ENCODE results near the gene FBXL12. TPM values are rescaled to one million over a fixed set of nuclear protein-coding genes. Genes with fewer than 3 reads are reported as not detected.
"Not testable (repeated sequence)": the region's sequence is repeated elsewhere in the genome, so short reads cannot be mapped to it uniquely, and the experiment has no call there.

Gene FBXL12, protein sequence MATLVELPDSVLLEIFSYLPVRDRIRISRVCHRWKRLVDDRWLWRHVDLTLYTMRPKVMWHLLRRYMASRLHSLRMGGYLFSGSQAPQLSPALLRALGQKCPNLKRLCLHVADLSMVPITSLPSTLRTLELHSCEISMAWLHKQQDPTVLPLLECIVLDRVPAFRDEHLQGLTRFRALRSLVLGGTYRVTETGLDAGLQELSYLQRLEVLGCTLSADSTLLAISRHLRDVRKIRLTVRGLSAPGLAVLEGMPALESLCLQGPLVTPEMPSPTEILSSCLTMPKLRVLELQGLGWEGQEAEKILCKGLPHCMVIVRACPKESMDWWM
- total RNA-seq: 28.2 TPM

DNA sequence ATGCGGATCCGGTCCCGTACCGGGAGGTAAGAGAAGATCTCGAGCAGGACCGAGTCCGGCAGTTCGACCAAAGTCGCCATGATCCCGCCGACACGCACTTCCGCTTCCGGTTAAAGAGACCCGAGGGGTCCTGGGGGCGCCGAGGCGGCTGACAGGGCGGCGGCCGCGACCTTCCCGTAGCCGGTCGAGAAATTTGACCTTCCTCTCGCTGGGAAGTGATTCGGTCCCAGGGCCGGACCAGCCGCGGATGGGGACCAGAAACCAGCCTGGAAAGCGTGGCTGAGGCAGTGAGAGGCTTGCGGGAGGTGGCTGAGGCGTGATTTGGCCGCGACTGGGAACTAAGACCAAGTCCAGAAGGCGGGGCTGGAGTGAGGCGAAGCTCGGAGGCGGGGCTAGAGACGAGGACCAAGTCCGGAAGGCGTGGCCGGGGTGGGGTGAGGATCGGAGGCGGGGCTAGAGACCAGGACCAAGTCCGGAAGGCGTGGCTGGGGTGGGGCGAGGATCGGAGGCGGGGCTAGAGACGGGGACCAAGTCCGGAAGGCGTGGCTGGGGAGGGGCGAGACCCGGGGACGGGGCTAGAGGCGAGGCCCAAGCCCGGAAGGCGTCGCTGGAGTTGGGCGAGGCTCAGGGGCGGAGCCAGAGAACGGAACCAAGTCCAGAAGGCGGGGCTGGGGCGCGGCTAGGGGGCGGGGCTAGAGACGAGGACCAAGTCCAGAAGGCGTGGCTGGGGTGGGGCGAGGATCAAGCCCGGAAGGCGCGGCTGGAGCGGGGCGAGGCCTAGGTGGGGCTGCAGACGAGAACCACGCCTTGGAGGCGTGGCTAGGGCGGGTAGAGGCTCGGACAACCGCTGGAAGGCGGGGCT lies at the start of gene FBXL12:
Gene FBXL12 (minus strand): TSS at position 346 of the 862 bp plus-strand sequence. CDS start 266 bp downstream, at position 80.
- peak; percentile 100 for DNase-seq (ENCODE audit: low spot score)

DNA sequence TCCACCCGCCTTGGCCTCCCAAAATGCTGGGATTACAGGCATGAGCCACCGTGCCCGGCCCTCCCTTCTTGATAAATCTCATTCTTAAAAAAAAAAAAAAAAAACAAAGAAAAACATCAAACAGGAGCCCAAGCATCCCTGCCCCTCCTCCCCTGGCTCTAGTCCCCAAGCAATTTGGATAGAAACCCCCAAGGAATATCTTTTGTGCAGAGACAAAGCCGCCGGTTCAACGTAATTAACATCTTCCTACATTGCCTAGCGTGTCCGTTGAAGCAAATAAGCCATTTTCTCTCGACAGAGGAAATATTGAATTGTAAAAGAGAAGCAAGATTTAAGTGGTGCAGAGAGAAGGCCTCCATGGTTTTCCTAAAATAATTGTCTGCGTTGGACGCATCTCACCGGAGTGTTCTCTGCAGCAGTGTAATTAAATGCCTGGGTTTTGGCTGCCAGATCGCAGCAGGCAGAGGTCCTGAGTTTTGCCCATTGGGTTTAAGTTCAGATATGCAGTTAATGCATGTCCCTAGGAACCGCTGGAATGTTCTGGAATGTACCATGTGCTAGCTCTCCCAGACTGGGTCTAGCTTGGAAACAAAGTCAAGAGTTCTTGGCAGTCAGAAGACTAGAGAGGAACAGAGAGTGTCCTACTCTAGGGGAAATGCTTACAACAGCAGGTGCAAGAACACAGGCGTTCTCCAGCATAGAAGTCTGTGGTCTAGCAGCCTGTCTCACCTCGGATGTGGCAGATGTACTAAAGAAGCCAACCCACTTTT lies 47.0 kb upstream of the FBXL12 start:
- no peak for DNase-seq (ENCODE audit: low spot score)

DNA sequence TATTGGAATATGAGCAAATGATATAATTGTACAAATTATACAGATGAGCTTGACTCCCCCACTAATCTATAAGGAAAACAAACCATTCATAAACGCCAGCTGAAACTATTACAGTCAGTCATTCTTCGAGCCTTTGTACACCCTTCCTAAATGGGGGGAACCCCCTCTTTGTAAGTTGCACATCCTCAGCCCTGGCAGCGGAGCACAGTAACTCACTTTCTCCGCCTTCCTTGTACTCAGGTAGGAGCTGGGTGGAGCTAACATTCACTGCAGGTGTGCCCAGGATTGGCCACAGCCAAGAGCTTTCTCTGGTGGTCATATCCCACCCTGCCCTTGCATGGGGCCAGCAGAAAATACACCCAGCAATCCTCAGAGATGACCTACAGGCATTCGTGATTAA lies 44.9 kb upstream of the FBXL12 start:
- DNase-seq (ENCODE audit: low spot score): no peak

- no peak for DNase-seq (ENCODE audit: low spot score)
These were observed 44.1 kb upstream of the FBXL12 start for GRCh38 chr19:9862938-9863337.

- no peak for DNase-seq (ENCODE audit: low spot score)
These were observed 42.6 kb upstream of the FBXL12 start for GRCh38 chr19:9861503-9861902.

- no peak for DNase-seq (ENCODE audit: low spot score)
These were observed 41.5 kb upstream of the FBXL12 start for GRCh38 chr19:9860407-9860806.

GRCh38 chr19:9858766-9859165 lies 39.9 kb upstream of the FBXL12 start:
- no peak for DNase-seq (ENCODE audit: low spot score)

DNA sequence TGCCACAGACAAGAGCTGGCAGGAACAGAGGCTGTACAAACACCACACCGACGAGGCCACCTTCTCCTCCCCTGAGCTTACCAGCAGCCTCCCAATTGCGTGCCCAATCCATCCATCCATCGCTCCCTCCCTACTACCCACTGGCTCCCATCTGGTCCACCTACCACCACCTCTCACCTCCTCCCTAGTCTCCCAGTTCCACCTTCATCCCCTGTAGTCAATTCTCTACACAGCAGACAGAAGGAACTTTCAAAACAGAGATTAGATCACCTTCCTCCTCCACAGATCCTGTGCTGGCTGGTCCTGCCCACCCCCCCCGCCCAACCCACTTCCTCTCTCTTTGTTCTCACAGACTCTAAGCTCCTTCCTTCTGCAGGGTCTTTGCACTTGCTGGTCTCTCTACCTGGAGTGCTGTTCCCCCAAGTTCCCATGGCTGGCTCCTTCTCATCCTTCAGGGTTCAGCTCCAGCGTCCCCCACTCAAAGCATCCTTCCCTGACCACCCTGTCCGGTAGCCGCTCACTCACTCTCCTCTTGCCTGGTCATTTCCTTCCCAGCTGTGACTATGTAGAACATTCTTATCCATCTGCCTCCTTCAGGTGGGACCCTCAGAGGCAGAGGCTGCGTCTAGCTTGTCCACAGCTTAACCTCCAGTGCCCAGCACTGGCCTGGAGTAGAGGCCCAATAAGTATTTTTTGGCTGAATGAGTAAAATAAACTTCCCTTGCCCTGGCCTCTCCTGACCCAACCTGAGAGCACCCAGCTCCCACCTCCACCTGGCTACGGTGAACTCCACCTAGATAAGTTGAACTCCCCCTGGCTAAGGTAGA lies 39.3 kb upstream of the FBXL12 start:
- no peak for DNase-seq (ENCODE audit: low spot score)

DNA sequence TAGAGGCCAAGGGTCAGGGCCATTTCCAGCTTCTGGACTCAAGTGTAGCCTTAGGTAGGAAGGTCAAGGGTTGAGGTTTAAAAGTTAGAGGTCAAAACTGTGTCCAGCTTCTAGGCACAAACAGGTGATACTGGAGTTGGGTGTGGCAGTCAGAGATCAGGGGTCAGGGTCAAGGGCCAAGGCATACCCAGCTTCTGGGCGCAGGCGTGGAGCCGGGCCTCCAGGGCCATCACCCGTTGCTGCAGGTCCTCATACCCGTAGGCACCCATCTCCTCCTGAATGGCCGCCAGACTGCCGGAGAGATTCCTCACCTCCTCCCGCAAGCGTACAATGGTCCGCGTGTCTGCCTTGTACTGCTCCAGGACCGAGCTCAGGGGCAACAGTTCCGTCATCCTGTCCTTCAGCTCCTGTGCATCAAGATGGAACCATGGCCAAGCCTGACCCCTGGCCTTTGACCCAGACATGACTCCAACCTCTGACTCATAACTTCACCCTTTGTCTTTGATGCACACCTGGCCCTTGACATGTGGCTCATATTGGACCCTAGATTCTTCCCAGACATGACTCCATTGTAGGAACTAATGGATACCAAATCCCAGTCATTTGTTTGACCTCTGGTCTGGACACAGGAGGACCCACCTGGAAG lies 38.3 kb upstream of the FBXL12 start:
- DNase-seq (ENCODE audit: low spot score): no peak

DNA sequence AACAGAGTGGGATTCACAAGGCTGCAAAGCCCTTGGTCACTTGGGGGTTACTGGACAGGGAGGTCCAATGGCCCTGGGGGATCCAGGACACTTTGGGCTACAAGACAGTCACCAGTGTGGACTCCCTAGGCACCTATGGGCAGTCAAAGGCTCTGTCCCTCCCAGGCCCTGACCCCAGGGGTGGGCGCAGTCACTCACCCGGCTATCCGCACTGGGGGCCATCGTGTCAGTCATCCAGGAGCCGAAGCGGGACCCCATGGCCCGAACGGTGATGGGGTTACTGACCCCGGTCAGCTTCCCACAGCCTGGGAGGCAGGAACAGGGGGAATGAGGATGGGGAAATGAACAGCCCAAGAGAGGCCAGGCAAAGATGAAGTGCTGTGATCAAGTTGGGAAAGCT lies 37.7 kb upstream of the FBXL12 start:
- no peak for DNase-seq (ENCODE audit: low spot score)

DNA sequence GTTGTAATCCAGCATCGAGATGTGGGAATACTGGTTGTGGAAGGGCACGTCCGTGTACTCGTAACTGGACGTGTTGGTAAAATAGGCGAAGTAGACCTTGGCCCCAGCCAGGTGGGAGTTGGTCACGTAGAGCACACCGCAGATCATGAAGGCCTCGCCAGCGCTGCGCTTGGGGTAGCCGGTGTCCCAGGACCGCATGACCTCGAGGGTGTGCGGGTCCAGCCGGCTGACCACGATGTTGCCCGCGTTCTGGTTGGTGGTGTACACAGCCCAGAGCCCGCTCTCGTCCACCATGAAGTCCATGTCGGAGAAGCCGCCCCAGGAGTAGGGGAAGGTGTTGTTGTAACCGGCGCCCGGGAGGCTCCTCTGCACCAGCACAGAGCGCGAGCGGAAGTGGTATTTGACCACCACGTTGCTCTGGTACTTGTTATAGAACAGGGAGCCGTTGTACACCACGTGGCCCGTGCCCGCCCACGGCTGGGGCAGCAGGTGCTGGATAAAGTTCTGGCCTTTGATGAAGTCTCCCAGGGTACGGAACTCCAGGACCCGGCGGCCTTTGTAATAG lies 35.5 kb upstream of the FBXL12 start:
- DNase-seq (ENCODE audit: low spot score): no peak

DNA sequence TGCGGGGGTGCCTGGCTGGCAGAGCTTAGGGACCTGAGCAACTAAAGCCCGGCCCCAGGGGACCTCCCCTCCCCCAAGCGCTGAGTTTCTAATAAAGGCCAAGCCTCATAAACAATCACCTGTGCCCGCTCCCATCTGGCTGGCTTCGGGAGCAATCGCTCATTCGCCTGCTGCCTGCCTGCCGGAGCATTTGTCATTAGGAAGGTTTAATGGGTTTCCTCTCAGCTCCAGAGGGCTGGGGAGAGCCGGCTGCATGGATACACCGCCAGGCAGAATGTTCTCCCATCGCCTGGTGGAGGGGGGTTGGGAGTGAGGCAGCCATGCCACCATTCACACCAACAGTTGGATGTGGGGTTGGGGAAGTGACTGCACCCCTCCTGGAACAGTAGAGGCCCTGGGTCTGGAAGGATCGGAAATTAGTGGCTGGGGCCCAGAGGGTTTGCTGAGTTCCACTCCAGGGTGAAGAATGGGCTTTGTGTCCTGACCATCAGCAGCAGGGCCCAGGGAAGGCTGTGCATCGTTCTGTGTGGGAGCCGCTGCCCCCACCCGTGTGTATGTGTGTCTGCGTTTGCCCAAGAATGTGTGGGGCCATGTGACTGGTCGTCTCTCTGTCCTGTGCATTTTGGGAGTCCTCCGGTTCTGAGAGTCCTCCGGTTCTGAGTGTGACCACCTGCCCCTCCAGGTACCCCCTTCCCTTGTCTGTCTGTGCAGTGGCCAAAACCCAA lies 31.5 kb upstream of the FBXL12 start:
- DNase-seq (ENCODE audit: low spot score): no peak

DNA sequence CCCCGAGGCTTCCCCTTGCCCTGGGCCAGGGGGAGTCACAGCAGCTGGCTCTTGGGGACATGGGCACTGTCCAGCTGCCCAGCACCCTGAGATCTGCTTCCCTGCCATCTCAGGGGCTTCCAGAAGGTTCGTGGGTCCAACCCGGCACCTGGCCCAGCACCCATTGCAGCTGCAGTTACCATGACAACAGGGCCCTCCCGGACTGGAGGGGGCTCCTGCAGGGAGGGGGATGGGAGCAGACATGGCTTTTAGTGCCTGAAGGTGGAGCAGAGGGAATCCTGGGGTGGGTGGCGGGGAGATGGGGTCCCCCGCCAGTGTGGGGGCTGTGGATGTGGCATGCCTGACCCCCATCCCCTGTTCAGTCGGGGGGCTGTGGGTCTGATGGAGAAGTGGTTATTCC lies 30.9 kb upstream of the FBXL12 start:
- no peak for DNase-seq (ENCODE audit: low spot score)

DNA sequence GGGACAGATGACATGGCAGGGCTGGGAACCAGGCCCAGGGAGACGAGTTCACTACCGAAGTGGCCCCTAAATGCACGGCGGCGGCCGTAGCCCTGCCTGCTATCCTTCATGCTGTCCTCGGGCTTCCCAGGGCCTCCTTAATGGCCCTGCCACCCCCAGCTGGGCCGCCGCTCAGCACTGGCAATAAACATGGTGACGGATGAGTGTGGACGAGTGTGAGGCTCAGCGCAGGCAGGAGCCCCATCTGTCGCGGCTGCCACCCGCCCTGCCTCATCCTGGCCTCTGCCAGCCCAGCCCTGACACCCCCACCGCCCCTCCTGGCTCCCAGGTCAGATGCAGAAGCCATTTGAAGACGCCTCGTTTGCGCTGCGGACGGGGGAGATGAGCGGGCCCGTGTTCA lies 29.9 kb upstream of the FBXL12 start:
- DNase-seq (ENCODE audit: low spot score): no peak

DNA sequence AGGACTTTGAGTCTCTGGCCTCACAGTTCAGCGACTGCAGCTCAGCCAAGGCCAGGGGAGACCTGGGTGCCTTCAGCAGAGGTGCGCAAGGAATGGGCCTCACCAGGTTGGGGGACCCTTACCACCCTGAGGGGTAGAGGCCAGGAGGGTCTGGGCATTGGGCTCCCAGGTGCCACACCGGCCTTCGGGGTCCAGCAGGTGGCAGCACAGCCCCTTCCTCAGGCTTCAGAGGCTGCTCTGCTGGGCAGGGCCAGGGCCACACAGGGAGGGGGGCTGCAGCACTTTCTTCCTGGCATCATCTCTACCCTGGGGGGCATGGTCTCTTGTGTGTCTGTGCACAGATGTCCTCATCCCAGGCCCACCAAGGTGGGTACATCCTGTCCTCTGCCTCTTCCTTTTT lies 29.2 kb upstream of the FBXL12 start:
- no peak for DNase-seq (ENCODE audit: low spot score)

GRCh38 chr19:9847087-9847671 lies 28.3 kb upstream of the FBXL12 start:
- DNase-seq (ENCODE audit: low spot score): peak; percentile 56

GRCh38 chr19:9843626-9844273 lies 24.9 kb upstream of the FBXL12 start:
- DNase-seq (ENCODE audit: low spot score): not testable (repeated sequence)

GRCh38 chr19:9842834-9843625 lies 24.2 kb upstream of the FBXL12 start:
- DNase-seq (ENCODE audit: low spot score): no peak

Measured in ureter (tissue), 1 donor.